H1 (cell line): ENCODE measurements around the gene FHIT. TPM values are rescaled to one million over a fixed set of nuclear protein-coding genes. Genes with fewer than 3 reads are reported as not detected.

Experiments
- CTCF ChIA-PET: fragments of 300-600 bp; sonication (Branson Sonifier 250); formaldehyde crosslinking; loops from one replicate; lab custom pipeline; 2021; ENCODE audit not compliant: partially characterized antibody; lab: Charles Lee
- POLR2A ChIA-PET: fragments of 300-600 bp; sonication (Branson Sonifier 250); formaldehyde crosslinking; loops from one replicate; lab custom pipeline; 2021; ENCODE audit warnings: inconsistent platforms; ENCODE audit not compliant: partially characterized antibody; lab: Charles Lee
- DNase-seq, 2 experiments: peaks; one replicate each; pipeline versions ENCODE4 v3.0.0 to v3.0.0-alpha.2; 2010 to 2022; ENCODE audit warnings: low spot score in 2 of 2, low read depth in 1 of 2, mixed read lengths in 1 of 2
- FAIRE-seq: peaks from 2 replicates; lab custom pipeline; 2011; peaks lifted over from hg19 to GRCh38; lab: Jason Lieb, UNC
- H2AFZ ChIP-seq: 2 replicates; pipeline ENCODE4 v1.8.1; 2012; ENCODE audit warnings: low read length, inconsistent platforms
- H2AK5ac ChIP-seq: 2 replicates; pipeline ENCODE4 v1.6.1; 2013; ENCODE audit warnings: low read depth, low read length
- H2BK120ac ChIP-seq: replicated peaks from 2 replicates; pipeline ENCODE3; 2013; ENCODE audit warnings: low read depth, low read length, inconsistent platforms
- H2BK12ac ChIP-seq: 2 replicates; pipeline ENCODE4 v1.6.1; 2013; ENCODE audit warnings: low read depth, low read length
- H2BK15ac ChIP-seq: 2 replicates; pipeline ENCODE4 v1.6.1; 2013; ENCODE audit warnings: low read length
- H2BK20ac ChIP-seq: 2 replicates; pipeline ENCODE4 v1.6.1; 2013; ENCODE audit warnings: low read length
- H2BK5ac ChIP-seq: 2 replicates; pipeline ENCODE4 v1.6.1; 2013; ENCODE audit warnings: low read depth, low read length
- H3K14ac ChIP-seq: 2 replicates; pipeline ENCODE4 v1.6.1; 2013; ENCODE audit warnings: inconsistent platforms; ENCODE audit not compliant: insufficient read length
- H3K18ac ChIP-seq: 2 replicates; pipeline ENCODE4 v1.6.1; 2013; ENCODE audit warnings: low read length; ENCODE audit errors: extremely low read depth
- H3K23ac ChIP-seq: 2 replicates; pipeline ENCODE4 v1.6.1; 2013; ENCODE audit warnings: inconsistent platforms; ENCODE audit not compliant: insufficient read length
- H3K23me2 ChIP-seq: 2 replicates; pipeline ENCODE4 v1.6.1; 2013; ENCODE audit warnings: low read depth, low read length
- H3K27ac ChIP-seq: 2 replicates; pipeline ENCODE4 v1.6.1; 2011; ENCODE audit warnings: low read depth, low read length, inconsistent platforms
- H3K27me3 ChIP-seq, 4 experiments: replicated peaks in 1 of 4; 1 replicate in 1 of 4; 2 replicates in 3 of 4; pipeline versions ENCODE4 v1.6.1 to v1.8.1; 2011 to 2013; ENCODE audit warnings: low read length in 3 of 4, mild to moderate bottlenecking in 3 of 4, inconsistent platforms in 2 of 4, mixed read lengths in 2 of 4, moderate library complexity in 1 of 4; ENCODE audit not compliant: control insufficient read depth in 3 of 4, insufficient read depth in 3 of 4; ENCODE audit errors: extremely low read depth in 1 of 4
- H3K36me3 ChIP-seq, 4 experiments: 2 replicates each; pipeline versions ENCODE4 v1.6.1 to v1.8.1; 2011 to 2013; ENCODE audit warnings: mild to moderate bottlenecking in 4 of 4, low read length in 3 of 4, moderate library complexity in 2 of 4, control low read depth in 1 of 4, inconsistent platforms in 1 of 4; ENCODE audit not compliant: insufficient read depth in 4 of 4, control insufficient read depth in 2 of 4
- H3K4ac ChIP-seq: replicated peaks from 2 replicates; pipeline ENCODE3; 2013; ENCODE audit warnings: low read length, low read depth, mixed read lengths, inconsistent platforms; ENCODE audit not compliant: insufficient read length
- H3K4me1 ChIP-seq, 4 experiments: replicated peaks in 1 of 4; 1 replicate in 1 of 4; 2 replicates in 3 of 4; pipeline versions ENCODE4 v1.6.1 to v1.8.1; 2011 to 2013; ENCODE audit warnings: low read length in 3 of 4, inconsistent platforms in 2 of 4, mixed read lengths in 1 of 4; ENCODE audit not compliant: insufficient read depth in 4 of 4, control insufficient read depth in 3 of 4
- H3K4me2 ChIP-seq, 2 experiments: 2 replicates each; pipeline versions ENCODE4 v1.6.1 to v1.8.1; 2011 to 2013; ENCODE audit warnings: low read depth in 2 of 2, low read length in 2 of 2, control low read depth in 1 of 2, inconsistent platforms in 1 of 2, mild to moderate bottlenecking in 1 of 2; ENCODE audit not compliant: insufficient read depth in 1 of 2
- H3K4me3 ChIP-seq, 4 experiments: fragments of 200-600, 300-600 bp in 1 of 4; sonication (generic), shearing (Covaris generic), sonication (Bioruptor Twin) in 1 of 4; 2 replicates each; pipeline versions ENCODE4 v1.5.1 to v1.8.1; 2011 to 2016; ENCODE audit warnings: low read length in 4 of 4, low read depth in 3 of 4, control low read depth in 2 of 4, inconsistent platforms in 2 of 4, mild to moderate bottlenecking in 2 of 4, mixed read lengths in 1 of 4, moderate library complexity in 1 of 4; ENCODE audit not compliant: insufficient read depth in 2 of 4; ENCODE audit errors: extremely low read depth in 1 of 4
- H3K56ac ChIP-seq: replicated peaks from 2 replicates; pipeline ENCODE3; 2013; ENCODE audit warnings: low read depth, mild to moderate bottlenecking, mixed read lengths, low read length, inconsistent platforms; ENCODE audit not compliant: insufficient read length
- H3K79me1 ChIP-seq: 2 replicates; pipeline ENCODE4 v1.6.1; 2013; ENCODE audit warnings: low read depth, low read length, control low read depth
- H3K79me2 ChIP-seq, 2 experiments: 2 replicates each; pipeline versions ENCODE4 v1.6.1 to v1.8.1; 2012 to 2013; ENCODE audit warnings: low read length in 2 of 2, mild to moderate bottlenecking in 2 of 2, inconsistent platforms in 1 of 2; ENCODE audit not compliant: insufficient read depth in 2 of 2, control insufficient read depth in 1 of 2
- H3K9ac ChIP-seq, 4 experiments: replicated peaks in 1 of 4; 1 replicate in 1 of 4; 2 replicates in 3 of 4; pipeline versions ENCODE4 v1.6.1 to v1.8.1; 2011 to 2013; ENCODE audit warnings: low read depth in 3 of 4, low read length in 3 of 4, control low read depth in 2 of 4, mild to moderate bottlenecking in 2 of 4, moderate library complexity in 2 of 4, inconsistent platforms in 1 of 4; ENCODE audit errors: extremely low read depth in 1 of 4
- H3K9me3 ChIP-seq, 2 experiments: 2 replicates each; pipeline versions ENCODE4 v1.6.1 to v1.8.1; 2012 to 2013; ENCODE audit warnings: mild to moderate bottlenecking in 2 of 2, moderate library complexity in 2 of 2, control low read depth in 1 of 2, inconsistent platforms in 1 of 2, low read depth in 1 of 2, low read length in 1 of 2, mixed read lengths in 1 of 2; ENCODE audit not compliant: insufficient read depth in 2 of 2
- H4K20me1 ChIP-seq, 2 experiments: replicated peaks in 1 of 2; 2 replicates each; pipeline versions ENCODE3 to v1.8.1; 2011 to 2013; ENCODE audit warnings: inconsistent platforms in 2 of 2, low read length in 2 of 2, mild to moderate bottlenecking in 1 of 2; ENCODE audit not compliant: insufficient read depth in 2 of 2, control insufficient read depth in 1 of 2
- H4K5ac ChIP-seq: 2 replicates; pipeline ENCODE4 v1.6.1; 2013; ENCODE audit warnings: low read length, low read depth, mixed read lengths, inconsistent platforms; ENCODE audit not compliant: insufficient read length
- H4K8ac ChIP-seq: 2 replicates; pipeline ENCODE4 v1.8.0; 2013; ENCODE audit warnings: mild to moderate bottlenecking, moderate library complexity, low read length, inconsistent platforms; ENCODE audit not compliant: insufficient read depth; ENCODE audit errors: extremely low read depth
- H4K91ac ChIP-seq: replicated peaks from 2 replicates; pipeline ENCODE3; 2013; ENCODE audit warnings: low read length, mixed read lengths, inconsistent platforms; ENCODE audit not compliant: insufficient read length
- CBX8 ChIP-seq: fragments of 300-800, 300-1000 bp; sonication (generic); IDR thresholded peaks from 2 replicates; pipeline ENCODE4 v1.7.1; 2016; ENCODE audit warnings: low read depth, low read length, borderline replicate concordance
- CREB1 ChIP-seq: IDR thresholded peaks from 2 replicates; pipeline ENCODE4 v1.6.1; 2012; ENCODE audit warnings: inconsistent platforms
- KDM4A ChIP-seq: IDR thresholded peaks from one replicate; pipeline ENCODE4 v1.7.1; 2012; ENCODE audit warnings: low read depth, mild to moderate bottlenecking, moderate library complexity, low read length, inconsistent platforms; ENCODE audit not compliant: severe bottlenecking
- WGBS, 2 experiments: shearing (Covaris generic) in 1 of 2; methylation state at CpG; one replicate each; pipeline versions ENCODE4 v1.1.6 to v1.1.7; 2013 to 2015; ENCODE audit warnings: low lambda C conversion rate in 2 of 2, mixed read lengths in 2 of 2, inconsistent platforms in 1 of 2, low coverage in 1 of 2, missing lambda C conversion rate in 1 of 2; ENCODE audit not compliant: insufficient replicate concordance in 2 of 2, insufficient coverage in 1 of 2, insufficient read length in 1 of 2; ENCODE audit errors: extremely low coverage in 1 of 2, missing lambda C conversion rate in 1 of 2; 5-methylcytosine and 5-hydroxymethylcytosine counted together
- polyA plus RNA-seq, 7 experiments: library from polyadenylated mRNA; depleted of rRNA in 3 of 7; stranded (reverse) in 5 of 7; unstranded in 2 of 7; fragments of >200 nt in 5 of 7; fragments of 200-250 nt in 2 of 7; gene quantifications; 1 replicate in 5 of 7; 2 replicates in 1 of 7; 4 replicates in 1 of 7; pipeline versions ENCODE4 v1.2.1 to v1.2.3, GENCODE V29; 2011 to 2013; ENCODE audit warnings: missing spikeins in 2 of 7, mixed read lengths in 2 of 7
- total RNA-seq: library from RNA; stranded (reverse); fragmentation: NEBNext Ultra II Directional; extraction: Animal tissue kit (Norgen Biotek cat#: 25700); gene quantifications from 2 replicates; pipeline ENCODE4 v1.2.1, GENCODE V29; 2021

FHIT gene
- total and polyA plus RNA-seq, 2 of the 8 experiments (the other 6 are each of a cell fraction or from before 2014, with no cell fraction given), result 1.2 to 3.2 TPM

- H3K27ac ChIP-seq, result no peak overlapping the region
- H3K23ac ChIP-seq, result no peak overlapping the region
- WGBS, 2 experiments, result 86% methylated on average over 3 of the region's 3 CpGs; no CpG with 5 or more reads in 1 of the 2 experiments
- TF ChIP-seq CREB1 (no peak), KDM4A (no peak), CBX8 (no peak)
- H3K9me3 ChIP-seq, result no peaks in the 10 kb centered on the region
- no peak overlapping the region for H3K4ac ChIP-seq
- H3K23me2 ChIP-seq, result no peaks in the 10 kb centered on the region
- H2AFZ ChIP-seq, result no peak overlapping the region
- no peaks in the 10 kb centered on the region; a peak in 1 of 7 replicates for H3K27me3 ChIP-seq
- no peak overlapping the region for H2BK12ac ChIP-seq
- H3K9ac ChIP-seq, result no peak overlapping the region
- ChIA-PET CTCF (interaction anchor here (0.7 kb wide), 1 partner anchor 9 kb away, joined by 3 read pairs; no protein-coding TSS in a partner anchor), POLR2A (no interaction called here)
- no peak overlapping the region for H2BK20ac ChIP-seq
- H3K4me2 ChIP-seq, result no peak overlapping the region
- no peak overlapping the region for H4K8ac ChIP-seq
- peaks cover 0 to 15% (median 8%) of the 10 kb centered on the region in 4 experiments; a peak in 4 of 7 replicates for H3K4me1 ChIP-seq
- no peak overlapping the region for H3K56ac ChIP-seq
- H3K4me3 ChIP-seq, result no peak overlapping the region
- DNase-seq, result no peak
- H2BK15ac ChIP-seq, result no peak overlapping the region
- no peak overlapping the region for H3K18ac ChIP-seq
- H3K79me2 ChIP-seq, result no peaks in the 10 kb centered on the region
- H2BK120ac ChIP-seq, result no peak overlapping the region
- no peak overlapping the region for H4K5ac ChIP-seq
- no peak overlapping the region for H2BK5ac ChIP-seq
- H4K20me1 ChIP-seq, result no peaks in the 10 kb centered on the region
- H4K91ac ChIP-seq, result no peak overlapping the region
- H2AK5ac ChIP-seq, result no peak overlapping the region
- no peak overlapping the region for H3K14ac ChIP-seq
- FAIRE-seq, result no peak
- H3K36me3 ChIP-seq, result no peaks in the 10 kb centered on the region
- no peaks in the 10 kb centered on the region for H3K79me1 ChIP-seq
These were observed 694.1 kb downstream of the FHIT start for GRCh38 chr3:60557122-60557521.
